Hematopoietic multipotent progenitor cell treated with erythropoietin and hydrocortisone succinate and interleukin-3 and kit ligand, for 15 days (in vitro differentiated cells): ENCODE measurements around the gene MED25.

Experiments
- DNase-seq: peaks from one replicate; pipeline ENCODE4 v3.0.0-alpha.2; 2015; ENCODE audit warnings: low spot score

The MED25 gene

DNA sequence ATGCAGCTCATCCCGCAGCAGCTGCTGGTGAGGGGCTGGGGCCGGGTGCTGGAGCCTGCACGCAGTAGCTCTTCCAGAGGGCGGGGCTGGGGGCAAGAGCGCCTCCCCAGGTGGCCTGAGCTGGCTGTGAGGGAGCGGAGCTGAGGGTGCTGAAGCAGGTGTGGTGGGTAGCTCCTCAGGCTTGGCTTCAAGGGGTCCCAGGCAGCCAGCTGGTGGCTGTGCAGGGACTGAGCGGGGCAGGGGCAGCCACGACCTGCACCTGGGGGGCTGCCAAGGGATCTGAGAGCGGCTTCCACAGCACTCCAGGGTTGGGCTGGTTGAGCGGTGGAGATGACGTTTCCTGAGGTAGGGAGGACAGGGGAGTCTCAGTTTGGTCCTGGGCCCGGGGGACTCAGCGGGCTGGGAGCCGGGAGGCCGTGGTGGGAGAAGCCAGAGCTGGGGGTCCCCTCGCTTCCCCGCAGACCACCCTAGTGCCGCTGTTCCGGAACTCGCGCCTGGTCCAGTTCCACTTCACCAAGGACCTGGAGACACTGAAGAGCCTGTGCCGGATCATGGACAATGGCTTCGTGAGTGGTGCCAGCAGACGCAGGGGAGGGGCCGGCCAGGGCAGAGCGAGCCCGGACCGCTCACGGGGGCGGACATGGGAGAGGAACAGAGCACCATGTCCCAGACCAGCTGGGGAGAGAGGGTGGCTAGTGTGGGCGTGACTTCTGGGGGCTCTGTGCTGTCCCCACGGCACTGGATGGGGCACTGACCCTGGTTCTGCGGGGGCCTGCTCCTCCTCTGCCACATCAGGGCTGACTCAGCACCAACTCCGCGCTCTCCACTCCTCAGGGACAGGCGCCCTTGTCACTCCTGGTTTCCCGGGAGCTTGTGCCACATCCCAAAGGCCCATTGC is 40.2 kb downstream of the MED25 start:
- DNase-seq: no peak

DNA sequence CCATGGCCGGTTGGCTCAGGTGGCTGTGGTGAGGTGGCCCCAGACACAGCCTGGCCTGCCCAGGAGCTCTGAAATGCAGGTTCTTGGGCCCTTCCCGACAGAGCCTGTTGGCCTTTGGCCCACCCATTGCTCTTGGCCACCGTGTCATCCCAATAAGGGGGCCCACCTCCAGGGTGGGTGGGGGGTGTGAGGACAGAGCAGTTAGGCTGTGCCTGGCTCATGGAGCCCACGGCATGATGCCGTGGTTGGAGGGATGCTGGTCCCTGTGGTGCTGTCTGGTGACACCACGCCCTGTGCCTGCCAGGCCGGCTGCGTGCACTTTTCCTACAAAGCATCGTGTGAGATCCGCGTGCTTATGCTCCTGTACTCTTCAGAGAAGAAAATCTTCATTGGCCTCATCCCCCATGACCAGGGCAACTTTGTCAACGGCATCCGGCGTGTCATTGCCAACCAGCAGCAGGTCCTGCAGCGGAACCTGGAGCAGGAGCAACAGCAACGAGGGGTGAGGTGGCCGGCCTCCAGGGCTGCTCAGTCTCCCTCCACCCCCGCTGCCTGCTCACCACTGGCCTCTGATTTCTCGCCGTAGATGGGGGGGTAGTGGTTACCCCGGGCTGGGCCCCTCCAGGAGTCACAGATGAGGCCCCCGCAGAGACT is 41.7 kb downstream of the MED25 start:
- no peak for DNase-seq

DNA sequence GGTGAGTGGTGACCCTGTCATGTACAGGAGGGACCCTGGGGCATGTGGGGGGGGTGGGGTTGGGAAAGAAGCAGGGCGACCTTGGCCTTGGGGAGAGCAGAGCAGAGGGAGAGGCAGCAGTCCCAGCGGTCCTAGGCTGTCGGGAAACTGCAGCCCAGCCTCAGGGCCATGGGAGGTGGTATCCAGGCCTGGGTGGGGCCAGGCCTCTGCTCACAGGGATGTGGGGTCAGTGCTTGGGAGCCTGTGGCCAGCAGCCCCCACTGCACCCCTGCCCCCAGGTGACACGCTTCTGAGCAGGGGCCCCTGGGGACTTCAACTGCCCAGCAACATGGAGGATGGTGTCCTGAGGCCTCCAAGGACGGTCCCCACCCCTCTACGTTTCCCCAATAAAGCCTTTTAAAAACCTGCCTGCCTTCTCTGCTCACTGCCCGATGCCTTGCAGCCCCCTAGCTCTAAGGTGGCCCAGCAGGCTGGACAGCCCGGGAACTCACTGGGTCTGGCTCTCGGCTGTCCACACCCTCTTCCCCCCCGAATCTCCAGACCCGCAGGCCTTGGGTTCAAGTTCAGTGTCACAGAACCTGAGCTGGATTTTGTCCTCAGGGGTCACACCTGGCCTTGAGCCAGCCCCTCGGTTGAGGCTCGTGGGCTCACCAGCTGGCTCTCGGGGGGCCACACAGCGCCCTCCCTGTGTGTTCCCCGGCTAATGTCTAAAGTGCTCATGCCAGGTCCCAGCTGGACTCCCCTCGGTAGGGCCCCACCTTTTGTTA is 42.4 kb downstream of the MED25 start:
- DNase-seq: no peak

DNA sequence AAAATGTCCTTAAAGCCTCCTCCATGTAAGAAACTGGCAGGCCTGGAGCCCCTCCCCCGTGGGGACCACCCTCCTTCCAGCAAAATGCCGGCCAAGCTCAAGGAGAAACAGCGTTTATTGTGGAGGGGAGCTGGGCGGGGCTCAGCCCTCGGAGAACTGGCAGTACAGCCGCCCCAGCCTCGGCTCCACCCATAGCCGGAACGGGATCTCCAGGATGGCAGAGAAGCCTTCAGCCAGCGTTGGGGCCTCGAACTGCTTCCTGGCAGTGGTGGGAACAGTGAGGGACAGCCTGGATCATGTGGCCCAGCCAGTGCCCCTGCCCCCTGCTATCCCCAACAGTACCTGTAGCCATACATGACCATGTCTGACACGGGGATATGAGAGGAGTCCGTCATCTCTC is 43.0 kb downstream of the MED25 start:
- no peak for DNase-seq

DNA sequence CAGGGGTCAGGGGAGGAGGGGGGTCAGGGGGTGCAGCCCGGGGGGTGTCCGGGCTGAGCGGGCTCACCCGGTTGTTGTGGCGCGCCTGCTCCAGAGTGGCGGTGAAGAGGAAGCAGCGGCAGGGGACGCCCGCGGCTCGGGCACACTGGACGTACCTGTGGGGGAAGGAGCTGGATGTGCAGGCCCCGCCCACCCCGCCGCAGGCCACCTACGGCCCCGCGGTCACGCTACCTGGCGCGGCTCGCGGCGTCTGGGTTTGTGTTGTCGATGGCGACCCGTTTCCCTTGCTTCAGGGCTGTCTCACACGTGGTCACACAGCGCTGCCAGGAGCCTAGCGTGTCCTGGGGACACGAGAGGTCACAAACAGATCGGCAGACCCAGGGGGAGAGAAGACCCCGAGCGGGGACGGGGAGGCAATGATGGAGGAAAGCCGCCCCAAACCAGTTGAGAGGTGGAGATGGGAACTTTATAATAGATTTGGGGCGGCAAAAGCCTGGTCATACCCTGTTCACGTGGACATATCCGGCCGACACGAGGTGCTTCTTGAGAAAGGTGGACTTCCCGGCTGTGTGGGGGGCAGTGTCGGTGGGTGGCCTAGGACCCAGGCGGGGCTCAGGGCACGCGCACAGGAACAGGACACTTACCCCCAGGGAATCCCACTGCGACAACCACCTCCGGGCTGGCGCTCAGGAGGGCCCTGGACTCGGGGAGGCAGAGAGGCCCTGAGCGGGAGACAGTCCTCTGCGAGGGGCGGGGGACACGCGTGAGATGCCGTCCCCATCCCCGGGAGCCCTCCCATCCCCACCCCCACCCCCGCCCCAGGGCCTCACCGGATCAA is 43.7 kb downstream of the MED25 start:
- DNase-seq: no peak

DNA sequence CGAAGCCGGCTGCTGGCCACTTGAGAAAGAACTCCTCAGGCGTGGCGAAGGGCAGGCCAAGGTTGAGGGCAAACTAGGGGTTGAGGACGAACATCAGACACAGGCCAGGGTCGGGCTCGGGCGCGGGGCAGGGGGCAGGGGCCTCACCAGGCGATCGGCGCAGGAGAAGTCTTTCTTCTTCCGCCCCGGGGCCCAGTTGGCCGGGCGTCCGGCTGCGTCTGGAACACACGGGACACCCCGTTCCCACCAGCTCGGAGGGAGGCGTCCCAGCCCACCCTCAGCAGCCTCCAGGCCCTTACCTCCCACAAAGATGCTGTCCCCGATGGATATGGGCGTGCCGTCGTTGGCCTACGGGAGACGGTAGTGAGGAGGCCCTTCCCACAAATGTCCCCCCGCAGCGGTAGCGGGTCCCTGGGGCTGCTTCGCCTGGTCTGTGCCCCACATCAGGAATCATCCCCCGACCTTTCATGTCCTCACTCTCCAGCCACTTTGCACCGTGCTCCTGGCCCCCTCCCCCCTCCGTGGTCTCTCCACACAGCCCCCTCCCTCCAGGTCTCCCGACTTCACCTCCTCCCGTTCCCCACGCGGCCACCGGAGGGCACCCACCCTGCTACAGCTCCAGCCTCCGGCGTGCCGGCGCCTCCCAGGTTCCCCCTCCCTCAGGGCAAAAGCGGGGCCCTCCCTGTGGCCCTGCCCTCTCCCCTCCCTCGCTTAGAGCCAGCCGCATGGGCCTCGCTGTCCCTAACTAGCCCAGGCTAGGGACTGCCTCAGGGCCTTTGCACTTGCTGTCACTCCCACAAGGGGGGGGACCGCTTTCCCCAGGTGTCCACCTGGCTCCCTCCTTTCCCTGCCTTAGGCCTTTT is 44.5 kb downstream of the MED25 start:
- no peak for DNase-seq

DNA sequence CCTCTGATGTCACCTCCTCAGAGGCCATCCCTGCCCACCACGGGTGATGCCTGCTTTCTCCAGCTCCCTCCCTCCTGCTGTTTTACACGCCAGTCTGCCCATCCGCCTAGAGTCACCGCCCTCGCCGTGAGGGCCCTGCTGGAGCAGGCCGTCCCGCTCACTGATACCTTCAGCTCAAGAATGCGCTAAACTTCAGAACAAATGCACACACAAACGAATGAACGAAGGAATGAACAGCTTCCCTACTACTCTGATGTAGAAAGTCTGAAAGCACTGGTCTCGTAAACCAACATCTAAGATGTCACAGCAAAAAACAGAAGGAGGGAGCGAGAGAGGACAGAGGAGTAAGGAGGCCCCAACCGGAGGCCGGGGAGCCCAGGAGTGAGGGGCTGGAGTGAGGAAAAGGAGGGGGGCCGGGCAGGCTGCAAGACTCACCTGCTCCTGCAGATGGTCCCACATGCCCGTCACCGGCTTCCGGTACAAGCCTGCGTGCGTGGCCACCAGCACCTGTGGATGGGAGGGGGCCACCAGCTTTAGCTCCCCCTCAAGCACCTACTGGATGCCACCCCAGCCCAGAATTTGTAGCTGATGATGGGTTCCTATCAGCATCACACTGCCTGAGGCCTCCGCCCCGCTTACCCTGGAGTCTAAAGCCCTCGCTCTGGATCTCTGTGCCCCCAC is 45.3 kb downstream of the MED25 start:
- DNase-seq: no peak

DNA sequence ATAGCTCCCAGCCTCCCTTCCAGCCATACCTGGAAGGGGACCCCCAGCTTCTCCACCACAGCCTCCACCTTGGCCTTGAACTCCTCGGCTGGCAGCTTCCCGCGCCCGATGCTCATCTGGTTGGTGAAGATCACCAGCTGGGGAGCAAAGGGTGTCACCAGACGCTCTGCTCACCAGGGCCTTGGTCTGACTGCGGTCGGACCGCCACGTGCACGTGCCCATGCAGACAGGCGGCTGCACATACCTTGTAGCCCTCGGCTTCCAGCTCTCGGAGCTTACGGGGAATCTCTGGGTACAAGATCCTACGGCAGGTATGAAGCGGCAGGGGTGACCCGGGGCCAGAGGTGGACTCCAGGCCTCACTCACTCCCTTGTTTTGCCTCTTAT is 45.8 kb downstream of the MED25 start:
- DNase-seq: no peak

DNA sequence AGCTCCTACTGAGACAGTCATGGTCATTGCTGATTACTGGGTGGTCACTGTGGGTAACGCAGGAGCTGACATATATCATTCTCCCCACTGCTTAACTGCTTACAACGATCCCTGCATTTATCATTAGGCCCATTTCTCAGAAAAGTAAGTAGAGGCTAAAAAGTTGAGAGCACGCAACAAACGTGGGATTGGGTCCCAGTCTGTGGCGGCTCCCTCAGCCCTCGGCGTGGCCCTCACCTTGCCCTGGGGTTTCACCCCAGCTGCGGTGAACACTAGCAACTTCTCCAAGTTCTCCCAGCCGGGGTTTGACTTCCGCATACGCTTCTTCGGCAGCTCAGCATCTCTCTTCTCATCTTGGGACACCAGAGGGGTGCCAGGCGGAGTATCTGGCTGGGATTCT is 46.8 kb downstream of the MED25 start:
- no peak for DNase-seq

DNA sequence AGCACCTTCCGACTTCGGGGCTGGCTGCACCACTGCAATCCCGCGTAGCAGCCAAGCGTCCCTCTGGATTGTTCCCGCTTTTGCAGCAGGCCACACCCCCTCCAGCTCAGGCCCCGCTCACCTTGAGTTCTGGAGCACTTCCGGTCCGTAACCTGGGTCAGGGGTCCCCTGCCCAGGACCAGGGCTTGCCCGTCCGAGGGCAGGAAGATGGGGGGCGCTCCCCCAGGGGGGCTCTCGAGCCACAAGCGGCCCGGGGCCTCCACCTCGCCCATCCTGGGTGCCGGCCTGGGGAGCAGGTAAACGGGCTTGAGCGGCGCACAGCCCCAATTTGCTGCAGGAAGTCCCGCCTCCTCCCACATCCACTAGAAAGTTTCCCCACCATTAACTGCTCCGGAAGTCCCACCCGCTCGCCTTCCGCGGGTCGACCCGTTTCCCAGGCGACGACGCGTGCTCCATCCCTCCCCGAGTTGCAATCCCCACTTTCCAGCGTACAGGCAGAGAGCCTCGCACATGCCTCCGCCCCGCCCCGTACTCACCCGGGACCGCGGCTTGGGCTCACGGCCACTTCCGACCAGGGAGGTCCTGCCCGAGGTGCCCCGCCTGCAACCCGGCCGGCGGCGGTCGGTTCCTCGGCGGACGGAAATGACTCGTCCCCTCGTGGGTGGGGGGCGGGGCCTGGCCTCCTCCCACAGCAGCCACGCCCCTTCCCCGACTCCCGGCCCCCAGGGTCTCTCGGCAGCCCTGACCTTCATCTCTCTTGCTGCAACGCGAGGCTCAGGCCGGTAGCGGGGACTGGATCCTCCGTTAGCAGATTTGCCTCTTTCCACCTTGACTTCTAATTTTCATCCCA is 49.1 kb downstream of the MED25 start, which contains the start of gene PNKP:
Gene PNKP (minus strand): TSS at position 644 of the 850 bp plus-strand sequence. CDS start 372 bp downstream, at position 272.
- DNase-seq: peak; percentile 79

DNA sequence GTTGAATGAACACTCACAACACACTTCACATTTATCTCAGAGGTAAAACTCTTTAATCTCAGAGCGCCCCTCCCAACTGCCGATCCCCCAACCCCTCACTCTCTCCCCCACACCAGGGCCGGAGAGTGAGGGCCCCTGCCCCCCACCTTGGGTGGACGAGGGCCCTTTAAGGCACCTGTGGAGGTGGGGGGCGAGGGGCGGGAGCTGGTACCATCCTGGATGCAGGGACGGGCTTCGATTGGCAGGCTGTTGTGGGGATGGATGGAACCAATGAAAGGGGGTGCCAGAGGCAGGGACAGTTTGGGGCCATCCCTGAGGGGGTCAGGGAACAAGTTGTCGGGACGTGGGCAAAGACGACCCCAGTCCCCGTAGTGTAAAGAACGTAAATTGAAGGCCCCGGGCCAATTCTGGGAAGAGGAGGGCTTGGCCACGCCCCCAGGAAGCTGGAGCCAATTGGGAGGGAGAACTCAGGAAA is 51.0 kb downstream of the MED25 start:
- DNase-seq: no peak

DNA sequence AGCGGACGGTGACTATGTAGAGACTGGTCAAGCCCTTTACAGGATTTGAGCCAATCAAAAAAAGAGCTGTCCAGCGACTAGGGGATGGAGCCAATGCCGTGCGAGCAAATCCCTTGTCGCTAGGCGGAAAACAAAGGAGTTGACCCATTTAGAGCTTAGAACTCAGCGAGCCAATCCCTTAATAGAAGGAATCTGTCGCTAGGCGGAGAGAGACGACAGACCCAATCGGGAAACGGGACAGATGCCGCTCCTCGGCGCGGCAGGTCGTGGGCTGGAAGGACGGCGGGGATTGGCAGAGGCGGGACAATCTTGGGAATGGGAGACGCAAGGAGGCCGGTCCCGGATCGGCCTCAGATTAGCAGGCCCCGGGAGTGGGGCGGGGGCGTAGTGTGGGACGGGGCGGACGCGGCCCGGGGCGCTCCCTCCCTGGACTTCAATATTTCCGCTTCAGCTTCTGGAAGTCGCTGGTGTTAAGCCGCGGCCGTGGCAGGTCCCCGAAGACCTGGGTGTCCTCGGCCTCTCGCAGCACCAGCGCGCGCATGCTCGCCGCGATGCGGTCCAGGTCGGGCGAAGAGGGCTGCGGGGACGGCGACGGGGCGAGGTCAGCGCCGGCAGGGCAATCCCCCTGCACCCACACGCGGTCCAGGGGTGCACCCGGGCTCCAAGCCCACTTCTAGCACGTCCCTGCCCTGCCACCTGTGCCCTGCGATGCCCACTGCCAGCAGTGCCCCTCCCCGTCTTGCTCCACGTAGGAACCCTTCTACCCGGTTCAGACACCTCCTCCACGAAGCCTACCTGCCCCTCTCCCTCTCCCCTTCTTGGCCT is 51.6 kb downstream of the MED25 start:
- DNase-seq: peak; percentile 99

DNA sequence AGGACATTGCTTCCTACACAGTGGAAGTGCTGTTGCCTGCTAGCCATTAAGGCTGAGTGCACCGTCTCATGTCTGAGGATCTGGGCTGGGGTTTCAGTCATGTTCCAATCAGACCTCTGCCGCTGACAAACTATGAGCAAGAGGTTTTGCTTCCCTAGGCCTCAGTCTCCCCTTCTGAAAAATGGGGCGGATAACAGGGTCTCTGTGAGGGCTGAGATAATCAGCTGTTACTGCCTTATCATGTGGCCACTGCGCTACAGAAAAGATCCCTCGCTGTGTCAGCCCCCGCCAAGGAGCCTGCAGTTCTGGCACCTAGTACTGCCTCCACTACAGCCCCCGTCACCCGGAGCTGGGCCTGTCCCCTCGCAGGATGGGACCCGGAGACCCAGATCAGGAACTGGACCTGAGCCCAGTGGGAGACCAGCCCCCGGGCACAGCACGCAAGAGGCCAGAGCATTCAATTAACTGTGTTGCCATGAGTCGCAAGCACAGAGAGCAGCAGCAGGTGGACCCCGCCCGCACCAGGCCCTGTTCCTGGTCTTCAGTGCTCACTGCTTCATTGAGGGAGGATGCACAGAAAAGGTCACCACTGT is 52.3 kb downstream of the MED25 start:
- peak; percentile 51 for DNase-seq

DNA sequence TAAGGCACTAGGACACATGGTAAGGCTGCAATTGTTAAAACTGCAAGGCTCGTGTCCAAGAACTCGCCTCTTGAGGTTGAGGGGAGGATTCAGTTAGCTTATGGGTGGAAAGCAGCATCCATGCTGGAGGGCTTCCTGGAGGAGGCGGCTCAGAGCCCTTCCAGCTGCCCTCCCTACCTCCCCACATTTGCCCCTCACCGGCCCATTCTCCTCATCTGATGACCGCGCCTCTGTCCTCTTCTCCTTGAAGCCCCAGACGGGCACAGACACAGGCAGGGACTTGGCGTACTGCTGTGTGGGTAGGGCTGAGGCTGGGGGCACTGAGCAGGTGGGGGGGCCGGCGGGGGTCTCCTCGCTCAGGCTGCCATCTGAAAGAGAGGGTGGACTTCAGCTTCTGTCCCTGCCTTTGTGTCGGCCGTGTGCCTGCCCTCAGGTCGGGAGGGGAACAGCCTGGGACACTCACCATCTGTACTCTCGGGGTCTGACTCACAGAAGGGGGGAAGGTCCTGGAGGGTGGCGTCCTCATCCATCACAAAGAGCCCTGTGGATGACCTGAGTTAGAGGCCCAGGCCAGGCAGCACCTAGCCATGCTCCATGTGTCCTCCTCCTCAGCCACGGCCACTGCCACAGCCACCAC is 53.4 kb downstream of the MED25 start:
- DNase-seq: no peak

DNA sequence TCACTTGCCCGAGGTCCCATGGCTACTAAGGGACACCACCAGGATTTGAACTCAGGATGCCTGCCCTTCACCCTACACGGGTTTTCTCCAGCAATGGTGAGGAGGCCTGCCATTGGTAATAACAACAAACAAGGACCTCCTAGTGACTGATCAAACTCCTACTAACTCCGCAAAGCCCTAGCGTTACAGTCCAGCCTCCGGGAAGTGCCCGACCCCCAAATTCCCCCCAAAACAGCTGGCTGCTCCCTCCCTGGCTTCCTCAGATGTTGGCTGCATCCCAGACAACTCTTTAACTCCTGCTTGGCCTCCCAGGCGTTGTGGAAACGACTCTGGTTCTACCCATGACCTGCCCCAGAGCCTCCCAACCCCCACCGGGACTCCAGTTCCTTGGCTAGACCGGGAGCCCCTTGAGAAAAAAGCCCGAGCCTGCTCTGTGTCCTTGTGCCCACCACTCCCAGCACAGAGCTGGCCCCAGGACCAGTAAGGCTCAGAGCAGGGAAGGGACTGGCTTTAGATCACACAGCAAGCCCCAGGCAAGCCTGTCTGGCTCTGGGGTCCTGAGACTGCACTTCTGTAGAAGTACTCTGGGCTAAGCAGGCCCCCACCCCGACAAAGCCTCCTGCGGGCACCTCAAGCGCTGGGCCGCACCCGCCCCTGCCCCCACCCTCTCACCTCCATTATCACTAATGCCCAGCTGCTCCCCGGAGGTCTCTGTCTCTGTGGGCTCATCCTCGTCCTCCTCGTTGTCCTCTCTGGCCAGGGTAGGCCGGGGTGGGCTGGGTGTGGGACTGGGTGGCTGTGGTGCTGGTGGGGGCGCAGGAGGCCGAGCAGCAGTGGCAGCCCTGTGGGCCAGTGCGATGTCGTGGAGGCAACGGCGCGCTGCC is 54.4 kb downstream of the MED25 start:
- peak; percentile 71 for DNase-seq

DNA sequence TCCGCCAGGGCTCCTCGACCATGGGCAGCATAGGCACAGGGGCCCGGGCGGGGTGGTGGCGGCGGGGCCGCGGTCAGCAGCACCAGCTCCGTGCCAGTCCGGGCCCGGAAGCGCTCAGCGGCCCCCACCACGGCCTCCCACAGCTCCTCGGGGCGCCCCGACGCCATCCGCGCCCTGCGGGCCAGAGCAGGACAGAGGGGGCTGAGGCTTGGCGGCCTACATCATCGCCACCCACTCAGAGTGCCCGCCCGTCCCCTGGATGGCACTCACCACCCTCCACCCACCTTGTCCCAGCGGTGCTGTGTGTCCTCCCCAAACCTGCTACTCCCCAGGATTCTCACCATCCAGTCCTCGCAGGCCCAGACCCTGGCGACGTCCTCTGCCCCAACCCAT is 55.0 kb downstream of the MED25 start:
- no peak for DNase-seq
